ENCODE measurements around the gene CBLC.

DNA sequence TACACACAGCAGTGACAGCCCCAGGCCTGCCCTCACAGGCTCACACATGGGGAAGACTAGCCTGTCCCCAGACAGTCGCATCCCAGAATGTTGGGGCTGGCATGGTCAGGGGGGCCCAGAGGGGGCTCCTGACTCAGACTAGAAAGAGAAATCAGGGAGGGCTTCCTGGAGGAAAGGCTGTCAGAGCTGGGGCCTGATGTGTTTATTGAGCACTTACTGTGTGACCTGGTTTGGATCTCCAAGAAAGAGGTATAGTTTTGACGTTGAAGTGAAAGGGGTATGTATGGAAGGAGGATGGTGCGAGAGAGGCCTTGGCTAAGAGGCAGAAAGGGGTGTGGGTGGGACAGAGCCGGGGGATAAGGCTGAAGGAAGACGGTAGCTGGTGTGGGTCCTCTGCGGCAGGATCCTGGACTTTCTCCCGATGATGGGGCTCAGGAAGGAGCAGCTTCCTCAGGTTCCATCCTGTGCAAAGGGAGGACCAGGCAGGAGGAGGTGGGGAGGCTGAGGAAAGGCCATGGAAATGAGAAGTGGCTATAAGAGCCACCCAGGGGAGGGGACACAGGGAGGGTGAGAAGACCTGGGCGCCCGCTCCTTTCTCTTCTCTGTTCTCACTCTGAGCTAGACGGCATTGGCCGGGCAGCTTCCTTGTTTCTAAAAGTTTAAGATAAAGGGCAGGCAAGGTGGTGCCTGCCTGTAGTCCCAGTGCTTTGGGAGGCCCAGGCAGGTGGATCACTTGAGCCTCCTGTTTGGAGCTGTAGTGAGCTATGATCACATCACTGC, 45.3 kb upstream of the CBLC start:
- TF ChIP-seq, protein P1, sequence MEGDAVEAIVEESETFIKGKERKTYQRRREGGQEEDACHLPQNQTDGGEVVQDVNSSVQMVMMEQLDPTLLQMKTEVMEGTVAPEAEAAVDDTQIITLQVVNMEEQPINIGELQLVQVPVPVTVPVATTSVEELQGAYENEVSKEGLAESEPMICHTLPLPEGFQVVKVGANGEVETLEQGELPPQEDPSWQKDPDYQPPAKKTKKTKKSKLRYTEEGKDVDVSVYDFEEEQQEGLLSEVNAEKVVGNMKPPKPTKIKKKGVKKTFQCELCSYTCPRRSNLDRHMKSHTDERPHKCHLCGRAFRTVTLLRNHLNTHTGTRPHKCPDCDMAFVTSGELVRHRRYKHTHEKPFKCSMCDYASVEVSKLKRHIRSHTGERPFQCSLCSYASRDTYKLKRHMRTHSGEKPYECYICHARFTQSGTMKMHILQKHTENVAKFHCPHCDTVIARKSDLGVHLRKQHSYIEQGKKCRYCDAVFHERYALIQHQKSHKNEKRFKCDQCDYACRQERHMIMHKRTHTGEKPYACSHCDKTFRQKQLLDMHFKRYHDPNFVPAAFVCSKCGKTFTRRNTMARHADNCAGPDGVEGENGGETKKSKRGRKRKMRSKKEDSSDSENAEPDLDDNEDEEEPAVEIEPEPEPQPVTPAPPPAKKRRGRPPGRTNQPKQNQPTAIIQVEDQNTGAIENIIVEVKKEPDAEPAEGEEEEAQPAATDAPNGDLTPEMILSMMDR (optimal IDR thresholded peaks at IDR 0.05 in 1 of 3, IDR thresholded peaks at IDR 0.05 in 1 of 3, conservative IDR thresholded peaks at IDR 0.05 in 1 of 3; ENCODE audit: extremely low read depth in 1 of 3, insufficient read depth in 2 of 3, low read length in 3 of 3) = no peak
- no peak for TF ChIP-seq EZH2 (IDR thresholded peaks at IDR 0.05; ENCODE audit: low read length)

Data from keratinocyte (primary cell).